ENCODE results near the gene CEP72.

Gene CEP72

GRCh38 chr5:645421-645820 is 33.3 kb downstream of the CEP72 start:
- no peak for TF ChIP-seq ZFX (IDR thresholded peaks at IDR 0.05; ENCODE audit: borderline replicate concordance)
- TF ChIP-seq CTCF (IDR thresholded peaks at IDR 0.05) = no peak
- no peak overlapping the region for H3K27ac ChIP-seq

- H3K27ac ChIP-seq = no peak overlapping the region
- TF ChIP-seq ZFX (IDR thresholded peaks at IDR 0.05; ENCODE audit: borderline replicate concordance) (no peak), CTCF (IDR thresholded peaks at IDR 0.05) (no peak)
These were observed 34.5 kb downstream of the CEP72 start for GRCh38 chr5:646396-647201.

GRCh38 chr5:647311-647710 is 35.2 kb downstream of the CEP72 start:
- H3K27ac ChIP-seq = no peak overlapping the region
- no peak for TF ChIP-seq CTCF (IDR thresholded peaks at IDR 0.05)
- TF ChIP-seq ZFX (IDR thresholded peaks at IDR 0.05; ENCODE audit: borderline replicate concordance) = no peak

- TF ChIP-seq CTCF (IDR thresholded peaks at IDR 0.05) (no peak), ZFX (IDR thresholded peaks at IDR 0.05; ENCODE audit: borderline replicate concordance) (no peak)
These were observed 35.6 kb downstream of the CEP72 start for GRCh38 chr5:647727-648126.

GRCh38 chr5:651296-652022 is 39.3 kb downstream of the CEP72 start:
- no peak overlapping the region for H3K27ac ChIP-seq
- no peak for TF ChIP-seq ZFX (IDR thresholded peaks at IDR 0.05; ENCODE audit: borderline replicate concordance)
- TF ChIP-seq CTCF (IDR thresholded peaks at IDR 0.05) = no peak

More at GRCh38 chr5:647727-648126, 35.6 kb downstream of the CEP72 start:
- no peak overlapping the region for H3K27ac ChIP-seq

GRCh38 chr5:652023-652515 is 39.9 kb downstream of the CEP72 start:
- no peak for TF ChIP-seq ZFX (IDR thresholded peaks at IDR 0.05; ENCODE audit: borderline replicate concordance)
- no peak for TF ChIP-seq CTCF (IDR thresholded peaks at IDR 0.05)
- no peak overlapping the region for H3K27ac ChIP-seq

Measured in 22Rv1 (cell line).